ENCODE measurements around the gene FASN.

GRCh38 chr17:82106688-82107305 is 8.8 kb upstream of the FASN start:
- TF ChIP-seq CTCF (IDR thresholded peaks at IDR 0.05), result no peak
- TF ChIP-seq POLR2A (IDR thresholded peaks at IDR 0.05), result no peak
